Skeletal muscle tissue (tissue), 4 donors: ENCODE results near the gene RAB17. TPM values are rescaled to one million over a fixed set of nuclear protein-coding genes. Genes with fewer than 3 reads are reported as not detected.
"Not testable (repeated sequence)": the region's sequence is repeated elsewhere in the genome, so short reads cannot be mapped to it uniquely, and the experiment has no call there.

Experiments used
- H3K27ac ChIP-seq: one replicate; pipeline ENCODE4 v1.7.0; 2013; ENCODE audit warnings: mild to moderate bottlenecking, low read depth, low read length, inconsistent platforms
- H3K27me3 ChIP-seq, 3 donors: one replicate each; pipeline ENCODE4 v1.7.0; 2013; ENCODE audit warnings: low read length in 3 of 3; ENCODE audit not compliant: control insufficient read depth in 3 of 3, insufficient read depth in 3 of 3
- H3K36me3 ChIP-seq, 3 donors: one replicate each; pipeline ENCODE4 v1.7.0; 2013; ENCODE audit warnings: low read length in 3 of 3; ENCODE audit not compliant: control insufficient read depth in 3 of 3, insufficient read depth in 3 of 3
- H3K4me1 ChIP-seq, 3 donors: one replicate each; pipeline ENCODE4 v1.7.0; 2013; ENCODE audit warnings: low read length in 3 of 3, mild to moderate bottlenecking in 3 of 3; ENCODE audit not compliant: control insufficient read depth in 3 of 3, insufficient read depth in 3 of 3
- H3K4me3 ChIP-seq, 3 donors: one replicate each; pipeline ENCODE4 v1.7.0; 2013; ENCODE audit warnings: low read length in 3 of 3
- H3K9ac ChIP-seq, 3 donors: one replicate each; pipeline ENCODE4 v1.7.0; 2013; ENCODE audit warnings: low read length in 3 of 3, mild to moderate bottlenecking in 3 of 3, moderate library complexity in 2 of 3, low read depth in 1 of 3
- H3K9me3 ChIP-seq, 3 donors: one replicate each; pipeline ENCODE4 v1.7.0; 2013; ENCODE audit warnings: low read length in 3 of 3; ENCODE audit not compliant: control insufficient read depth in 3 of 3
- total RNA-seq: library from RNA; depleted of rRNA; stranded (reverse); fragments of >200 nt; gene quantifications from one replicate; pipeline ENCODE4 v1.2.3, GENCODE V29; 2014
- donor health status: Osteomylitis.

The RAB17 gene
- total RNA-seq, 1 donor from 2014 or later = 1.0 TPM

GRCh38 chr2:237613679-237614078, 23.1 kb upstream of the RAB17 start:
- no peak overlapping the region for H3K27ac ChIP-seq
- H3K36me3 ChIP-seq = no peaks in the 10 kb centered on the region
- no peak overlapping the region for H3K9ac ChIP-seq
- no peaks in the 10 kb centered on the region for H3K9me3 ChIP-seq
- H3K4me3 ChIP-seq = no peak overlapping the region
- peaks cover 20 to 35% (median 35%) of the 10 kb centered on the region in 3 donors for H3K4me1 ChIP-seq
- no peaks in the 10 kb centered on the region for H3K27me3 ChIP-seq

- no peak overlapping the region for H3K27ac ChIP-seq
- H3K4me1 ChIP-seq = peaks cover 20 to 31% (median 27%) of the 10 kb centered on the region in 3 donors
- no peaks in the 10 kb centered on the region for H3K9me3 ChIP-seq
- no peak overlapping the region for H3K4me3 ChIP-seq
- H3K36me3 ChIP-seq = no peaks in the 10 kb centered on the region
- H3K9ac ChIP-seq = no peak overlapping the region
- no peaks in the 10 kb centered on the region for H3K27me3 ChIP-seq
Measured at GRCh38 chr2:237612527-237613357, 22.2 kb upstream of the RAB17 start.

GRCh38 chr2:237606522-237606921, 16.0 kb upstream of the RAB17 start:
- H3K36me3 ChIP-seq, H3K27me3 ChIP-seq, H3K9me3 ChIP-seq, H3K4me3 ChIP-seq, H3K27ac ChIP-seq, H3K9ac ChIP-seq: not testable (repeated sequence)
- H3K4me1 ChIP-seq = peaks cover 6 to 12% (median 9%) of the 10 kb centered on the region in 3 donors

- Histone ChIP-seq H3K9me3 (no peaks in the 10 kb centered on the region), H3K4me1 (peaks cover 17 to 25% (median 18%) of the 10 kb centered on the region in 3 donors), H3K9ac (no peak overlapping the region), H3K27me3 (no peaks in the 10 kb centered on the region), H3K27ac (no peak overlapping the region), H3K36me3 (no peaks in the 10 kb centered on the region), H3K4me3 (no peak overlapping the region)
Measured at GRCh38 chr2:237604960-237605359, 14.4 kb upstream of the RAB17 start.

- H3K4me3 ChIP-seq = no peak overlapping the region
- H3K36me3 ChIP-seq = no peaks in the 10 kb centered on the region
- no peak overlapping the region for H3K9ac ChIP-seq
- no peaks in the 10 kb centered on the region for H3K27me3 ChIP-seq
- H3K27ac ChIP-seq = no peak overlapping the region
- peaks cover 21 to 31% (median 23%) of the 10 kb centered on the region in 3 donors for H3K4me1 ChIP-seq
- H3K9me3 ChIP-seq = no peaks in the 10 kb centered on the region
Measured at GRCh38 chr2:237604391-237604790, 13.9 kb upstream of the RAB17 start.

- Histone ChIP-seq H3K36me3 (no peaks in the 10 kb centered on the region), H3K4me1 (peaks cover 21 to 35% (median 25%) of the 10 kb centered on the region in 3 donors), H3K4me3 (peak overlapping the region in 2 of 3 donors; percentile 24 to 49), H3K27ac (peak overlapping the region; percentile 10), H3K9ac (peak overlapping the region; percentile 8 to 38 (median 35)), H3K27me3 (no peaks in the 10 kb centered on the region), H3K9me3 (no peaks in the 10 kb centered on the region)
Measured at GRCh38 chr2:237603718-237604362, 13.3 kb upstream of the RAB17 start.

GRCh38 chr2:237603049-237603717, 12.6 kb upstream of the RAB17 start:
- Histone ChIP-seq H3K9me3 (no peaks in the 10 kb centered on the region), H3K27me3 (no peaks in the 10 kb centered on the region), H3K4me3 (peak overlapping the region in 1 of 3 donors; percentile 49), H3K4me1 (peaks cover 21 to 39% (median 25%) of the 10 kb centered on the region in 3 donors), H3K36me3 (no peaks in the 10 kb centered on the region), H3K9ac (peak overlapping the region in 2 of 3 donors; percentile 4 to 38), H3K27ac (peak overlapping the region; percentile 10)

GRCh38 chr2:237602409-237602808, 11.9 kb upstream of the RAB17 start:
- H3K4me1 ChIP-seq = peaks cover 21 to 43% (median 25%) of the 10 kb centered on the region in 3 donors
- no peaks in the 10 kb centered on the region for H3K27me3 ChIP-seq
- H3K9ac ChIP-seq = no peak overlapping the region
- H3K9me3 ChIP-seq = no peaks in the 10 kb centered on the region
- no peaks in the 10 kb centered on the region for H3K36me3 ChIP-seq
- H3K27ac ChIP-seq = no peak overlapping the region
- no peak overlapping the region for H3K4me3 ChIP-seq

- Histone ChIP-seq H3K27ac (peak overlapping the region; percentile 96), H3K4me1 (peaks cover 21 to 44% (median 25%) of the 10 kb centered on the region in 3 donors)
Measured at GRCh38 chr2:237601453-237602116, 11.1 kb upstream of the RAB17 start.

More at GRCh38 chr2:237601453-237602116, 11.1 kb upstream of the RAB17 start:
- H3K9ac ChIP-seq = no peak overlapping the region
- no peak overlapping the region for H3K4me3 ChIP-seq
- H3K27me3 ChIP-seq = no peaks in the 10 kb centered on the region
- H3K9me3 ChIP-seq = no peaks in the 10 kb centered on the region
- H3K36me3 ChIP-seq = no peaks in the 10 kb centered on the region
